IMR-90 (cell line): ENCODE results near the gene DENND1B. TPM values are rescaled to one million over a fixed set of nuclear protein-coding genes. Genes with fewer than 3 reads are reported as not detected.

Experiments
- ATAC-seq: fragments of 200-7000 bp; cut with Tn5 transposase; 2 replicates; pipeline ENCODE4 v1.9.1; 2020; ENCODE audit warnings: low read depth, mild to moderate bottlenecking, moderate library complexity
- BruUV-seq: library from RNA; stranded (reverse); fragments of 400-500 nt; replicated peaks from 2 replicates; lab custom pipeline; 2021; lab: Mats Ljungman, UMichigan
- CTCF ChIA-PET: fragments of 300-600 bp; formaldehyde crosslinking; extraction: SDS; loops from one replicate; lab custom pipeline; 2021; ENCODE audit warnings: antibody characterized with exemption; lab: Yijun Ruan, JAX
- POLR2A ChIA-PET: fragments of 300-600 bp; sonication (Branson Sonifier 250); formaldehyde crosslinking; loops from one replicate; lab custom pipeline; 2022; ENCODE audit warnings: antibody characterized with exemption; ENCODE audit not compliant: unreplicated experiment; lab: Charles Lee
- DNase-seq: peaks from one replicate; pipeline ENCODE4 v3.0.0; 2013
- H2AFZ ChIP-seq: replicated peaks from 2 replicates; pipeline ENCODE3; 2013; ENCODE audit warnings: low read length, mild to moderate bottlenecking; ENCODE audit not compliant: poor library complexity
- H2AK5ac ChIP-seq: 2 replicates; pipeline ENCODE4 v1.6.1; 2013; ENCODE audit warnings: low read depth, low read length, inconsistent platforms
- H2AK9ac ChIP-seq: replicated peaks from 2 replicates; pipeline ENCODE3; 2013; ENCODE audit warnings: mild to moderate bottlenecking, low read depth, low read length, moderate library complexity; ENCODE audit not compliant: poor library complexity
- H2BK120ac ChIP-seq: 2 replicates; pipeline ENCODE4 v1.6.1; 2013; ENCODE audit warnings: low read depth, low read length, inconsistent platforms
- H2BK15ac ChIP-seq: 3 replicates; pipeline ENCODE4 v1.6.1; 2013; ENCODE audit warnings: low read depth, low read length, inconsistent platforms
- H2BK20ac ChIP-seq: 2 replicates; pipeline ENCODE4 v1.6.1; 2013; ENCODE audit warnings: low read depth, mild to moderate bottlenecking, inconsistent platforms, low read length, moderate library complexity
- H2BK5ac ChIP-seq: 2 replicates; pipeline ENCODE4 v1.6.1; 2013; ENCODE audit warnings: mild to moderate bottlenecking, low read depth, low read length, inconsistent platforms; ENCODE audit not compliant: poor library complexity, severe bottlenecking
- H3K14ac ChIP-seq: replicated peaks from 2 replicates; pipeline ENCODE4 v1.6.1; 2013; ENCODE audit warnings: low read depth, low read length, inconsistent platforms
- H3K18ac ChIP-seq: 2 replicates; pipeline ENCODE4 v1.6.1; 2013; ENCODE audit warnings: low read depth, low read length, control low read depth
- H3K23ac ChIP-seq: 2 replicates; pipeline ENCODE4 v1.6.1; 2013; ENCODE audit warnings: low read depth, low read length, inconsistent platforms
- H3K27ac ChIP-seq: 2 replicates; pipeline ENCODE4 v1.5.1; 2013; ENCODE audit warnings: mild to moderate bottlenecking, control low read depth, low read length; ENCODE audit not compliant: insufficient read depth
- H3K27me3 ChIP-seq: 2 replicates; pipeline ENCODE4 v1.6.1; 2013; ENCODE audit warnings: low read length; ENCODE audit not compliant: control insufficient read depth, insufficient read depth
- H3K36me3 ChIP-seq: 2 replicates; pipeline ENCODE4 v1.6.1; 2013; ENCODE audit warnings: low read length, mixed read lengths; ENCODE audit not compliant: control insufficient read depth, insufficient read depth
- H3K4ac ChIP-seq: 2 replicates; pipeline ENCODE4 v1.6.1; 2013; ENCODE audit warnings: low read depth, low read length, inconsistent platforms
- H3K4me1 ChIP-seq: 2 replicates; pipeline ENCODE4 v1.6.1; 2013; ENCODE audit warnings: low read length, mixed read lengths; ENCODE audit not compliant: control insufficient read depth, insufficient read depth
- H3K4me2 ChIP-seq: 2 replicates; pipeline ENCODE4 v1.6.1; 2013; ENCODE audit warnings: low read depth, mild to moderate bottlenecking, control low read depth, low read length, moderate library complexity
- H3K4me3 ChIP-seq: 2 replicates; pipeline ENCODE4 v1.5.1; 2013; ENCODE audit warnings: low read depth, mild to moderate bottlenecking, control low read depth, low read length, moderate library complexity; ENCODE audit not compliant: insufficient read depth
- H3K56ac ChIP-seq: 2 replicates; pipeline ENCODE4 v1.6.1; 2013; ENCODE audit warnings: low read length, inconsistent platforms; ENCODE audit not compliant: insufficient read depth; ENCODE audit errors: extremely low read depth
- H3K79me1 ChIP-seq, 2 experiments: 2 replicates each; pipeline ENCODE4 v1.6.1; 2013; ENCODE audit warnings: low read length in 2 of 2, inconsistent platforms in 1 of 2, low read depth in 1 of 2
- H3K9ac ChIP-seq: 2 replicates; pipeline ENCODE4 v1.6.1; 2013; ENCODE audit warnings: low read depth, low read length, control low read depth
- H3K9me1 ChIP-seq: 2 replicates; pipeline ENCODE4 v1.6.1; 2013; ENCODE audit warnings: low read length, inconsistent platforms; ENCODE audit not compliant: insufficient read depth
- H3K9me3 ChIP-seq: 2 replicates; pipeline ENCODE4 v1.6.1; 2013; ENCODE audit warnings: low read length; ENCODE audit not compliant: control insufficient read depth, insufficient read depth
- H4K20me1 ChIP-seq: 2 replicates; pipeline ENCODE4 v1.6.1; 2013; ENCODE audit warnings: low read length, inconsistent platforms; ENCODE audit not compliant: insufficient read depth
- H4K5ac ChIP-seq: 2 replicates; pipeline ENCODE4 v1.6.1; 2013; ENCODE audit warnings: mild to moderate bottlenecking, low read depth, low read length, control low read depth
- H4K8ac ChIP-seq, 2 experiments: 2 replicates each; pipeline ENCODE4 v1.6.1; 2013; ENCODE audit warnings: low read depth in 2 of 2, low read length in 2 of 2, control low read depth in 1 of 2, inconsistent platforms in 1 of 2
- H4K91ac ChIP-seq: 2 replicates; pipeline ENCODE4 v1.6.1; 2013; ENCODE audit warnings: low read depth, low read length, inconsistent platforms; ENCODE audit not compliant: insufficient read depth
- BHLHE40 ChIP-seq: fragments of 150-350 bp; IDR thresholded peaks from 2 replicates; pipeline ENCODE4 v1.6.1; 2016; ENCODE audit warnings: mild to moderate bottlenecking, low read depth, low read length
- CEBPB ChIP-seq: IDR thresholded peaks from 2 replicates; pipeline ENCODE4 v1.6.1; 2012; ENCODE audit warnings: low read depth, low read length, improper control_type of control experiment
- MAFK ChIP-seq: IDR thresholded peaks from 2 replicates; pipeline ENCODE4 v1.6.1; 2012; ENCODE audit warnings: low read depth, low read length, improper control_type of control experiment
- MXI1 ChIP-seq: IDR thresholded peaks from 2 replicates; pipeline ENCODE4 v1.6.1; 2012; ENCODE audit warnings: low read depth, mild to moderate bottlenecking, low read length, moderate library complexity, borderline replicate concordance
- NFE2L2 ChIP-seq: fragments of 150-350 bp; IDR thresholded peaks from 2 replicates; pipeline ENCODE4 v1.6.1; 2016; ENCODE audit warnings: low read depth, mild to moderate bottlenecking, low read length
- POLR2A ChIP-seq: IDR thresholded peaks from 2 replicates; pipeline ENCODE4 v1.6.1; 2012; ENCODE audit warnings: mild to moderate bottlenecking, low read depth, low read length
- RCOR1 ChIP-seq: IDR thresholded peaks from 2 replicates; pipeline ENCODE4 v1.6.1; 2012; ENCODE audit warnings: mild to moderate bottlenecking, low read length, improper control_type of control experiment; ENCODE audit not compliant: insufficient replicate concordance
- RFX5 ChIP-seq: IDR thresholded peaks from 2 replicates; pipeline ENCODE4 v1.8.0; 2012; ENCODE audit warnings: low read depth, mild to moderate bottlenecking, low read length, moderate library complexity
- SMC3 ChIP-seq: fragments of 150-350 bp; IDR thresholded peaks from 2 replicates; pipeline ENCODE4 v1.6.1; 2016; ENCODE audit warnings: low read depth, mild to moderate bottlenecking, antibody characterized with exemption, low read length, moderate library complexity
- WGBS, 2 experiments: methylation state at CpG; one replicate each; pipeline versions ENCODE4 v1.1.5 to v1.1.7; 2013; ENCODE audit warnings: missing lambda C conversion rate in 2 of 2; ENCODE audit not compliant: insufficient read length in 1 of 2; ENCODE audit errors: extremely low coverage in 2 of 2; 5-methylcytosine and 5-hydroxymethylcytosine counted together
- dilution Hi-C: fragments of 300-500 bp; cut with HindIII; formaldehyde crosslinking; loops from one replicate; pipeline ENCODE4 v1.14.3; 2018; ENCODE audit warnings: low sequenced_read_pairs; ENCODE audit not compliant: unreplicated experiment
- in situ Hi-C: fragments of 300-500 bp; cut with MboI; formaldehyde crosslinking; loops from 3 replicates; pipeline ENCODE4 v1.14.3; 2019; ENCODE audit warnings: low sequenced_read_pairs, inconsistent platforms, mixed read lengths
- intact Hi-C: fragments of 100-400 bp; cut with micrococcal nuclease; formaldehyde crosslinking; loops from 2 replicates; pipeline ENCODE4 v1.10.0; 2022
- polyA plus RNA-seq, 3 experiments: library from polyadenylated mRNA; depleted of rRNA; stranded (reverse); fragments of >200 nt; gene quantifications; 2 replicates each; pipeline ENCODE4 v1.2.3, GENCODE V29; 2012; ENCODE audit warnings: low replicate concordance in 1 of 3
- total RNA-seq: library from RNA; depleted of rRNA; stranded (reverse); fragments of >200 nt; gene quantifications from 2 replicates; pipeline ENCODE4 v1.2.3, GENCODE V29; 2012
- TF ChIP-seq, protein P1 (sequence below): fragments of 150-350 bp; IDR thresholded peaks from 2 replicates; pipeline ENCODE4 v1.6.1; 2016; ENCODE audit warnings: low read depth, mild to moderate bottlenecking, low read length, moderate library complexity, borderline replicate concordance
- TF ChIP-seq, protein P2 (sequence below): fragments of 150-350 bp; IDR thresholded peaks from 2 replicates; pipeline ENCODE4 v1.6.1; 2017; ENCODE audit warnings: mild to moderate bottlenecking, antibody characterized with exemption, low read length, low read depth
- TF ChIP-seq, protein P3 (sequence below): conservative IDR thresholded peaks from 2 replicates; pipeline ENCODE4 v1.5.1; 2012; ENCODE audit warnings: mild to moderate bottlenecking, low read depth, low read length, improper control_type of control experiment

DENND1B gene
- total and polyA plus RNA-seq, 2 of the 4 experiments (the other 2 are of a cell fraction) = 4.0 to 24.2 TPM

DNA sequence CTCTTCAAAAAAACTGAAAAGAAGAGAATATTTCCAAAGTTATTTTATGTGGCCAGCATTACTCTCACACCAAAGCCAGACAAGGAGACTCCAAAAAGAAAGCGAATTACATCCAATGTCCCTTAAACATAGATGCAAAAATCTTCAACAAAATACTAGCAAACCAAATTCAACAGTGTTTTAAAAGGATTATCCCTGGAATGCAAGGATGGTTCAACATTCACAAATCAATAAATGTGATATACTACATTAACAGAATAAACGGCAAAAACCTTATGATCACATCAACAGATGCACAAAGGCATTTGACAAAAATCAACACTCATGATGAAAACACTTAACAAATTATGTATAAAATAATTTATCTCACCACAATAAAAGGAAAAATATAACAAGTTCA is 207.8 kb downstream of the DENND1B start:
- Histone ChIP-seq H2AK5ac (no peak overlapping the region), H3K56ac (no peak overlapping the region), H3K9me3 (no peaks in the 10 kb centered on the region), H2AK9ac (no peak overlapping the region), H3K9me1 (no peaks in the 10 kb centered on the region), H3K4ac (no peak overlapping the region), H3K36me3 (peaks cover 3% of the 10 kb centered on the region; the same call in 1 of the 2 replicates), H3K4me3 (no peak overlapping the region), H4K91ac (no peak overlapping the region), H3K79me1 (no peaks in the 10 kb centered on the region), H2BK20ac (no peak overlapping the region), H3K4me1 (no peaks in the 10 kb centered on the region), H2BK120ac (no peak overlapping the region), H3K27me3 (no peaks in the 10 kb centered on the region), H3K9ac (no peak overlapping the region), H3K27ac (no peak overlapping the region), H3K23ac (no peak overlapping the region), H3K14ac (no peak overlapping the region), H4K8ac (no peak overlapping the region), H4K20me1 (no peaks in the 10 kb centered on the region), H3K4me2 (no peak overlapping the region), H2AFZ (no peak overlapping the region), H3K18ac (no peak overlapping the region), H2BK15ac (no peak overlapping the region), H2BK5ac (no peak overlapping the region), H4K5ac (no peak overlapping the region)
- ATAC-seq (no peak), DNase-seq (no peak)
- no TSS peak for BruUV-seq
- POLR2A ChIA-PET = no interaction called here
- no peak for TF ChIP-seq CEBPB
- TF ChIP-seq, protein P1, sequence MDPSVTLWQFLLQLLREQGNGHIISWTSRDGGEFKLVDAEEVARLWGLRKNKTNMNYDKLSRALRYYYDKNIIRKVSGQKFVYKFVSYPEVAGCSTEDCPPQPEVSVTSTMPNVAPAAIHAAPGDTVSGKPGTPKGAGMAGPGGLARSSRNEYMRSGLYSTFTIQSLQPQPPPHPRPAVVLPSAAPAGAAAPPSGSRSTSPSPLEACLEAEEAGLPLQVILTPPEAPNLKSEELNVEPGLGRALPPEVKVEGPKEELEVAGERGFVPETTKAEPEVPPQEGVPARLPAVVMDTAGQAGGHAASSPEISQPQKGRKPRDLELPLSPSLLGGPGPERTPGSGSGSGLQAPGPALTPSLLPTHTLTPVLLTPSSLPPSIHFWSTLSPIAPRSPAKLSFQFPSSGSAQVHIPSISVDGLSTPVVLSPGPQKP = no peak
- TF ChIP-seq MXI1 = no peak
- TF ChIP-seq, protein P2, sequence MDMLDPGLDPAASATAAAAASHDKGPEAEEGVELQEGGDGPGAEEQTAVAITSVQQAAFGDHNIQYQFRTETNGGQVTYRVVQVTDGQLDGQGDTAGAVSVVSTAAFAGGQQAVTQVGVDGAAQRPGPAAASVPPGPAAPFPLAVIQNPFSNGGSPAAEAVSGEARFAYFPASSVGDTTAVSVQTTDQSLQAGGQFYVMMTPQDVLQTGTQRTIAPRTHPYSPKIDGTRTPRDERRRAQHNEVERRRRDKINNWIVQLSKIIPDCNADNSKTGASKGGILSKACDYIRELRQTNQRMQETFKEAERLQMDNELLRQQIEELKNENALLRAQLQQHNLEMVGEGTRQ = no peak
- no peak for TF ChIP-seq POLR2A
- no peak for TF ChIP-seq BHLHE40
- TF ChIP-seq, protein P3, sequence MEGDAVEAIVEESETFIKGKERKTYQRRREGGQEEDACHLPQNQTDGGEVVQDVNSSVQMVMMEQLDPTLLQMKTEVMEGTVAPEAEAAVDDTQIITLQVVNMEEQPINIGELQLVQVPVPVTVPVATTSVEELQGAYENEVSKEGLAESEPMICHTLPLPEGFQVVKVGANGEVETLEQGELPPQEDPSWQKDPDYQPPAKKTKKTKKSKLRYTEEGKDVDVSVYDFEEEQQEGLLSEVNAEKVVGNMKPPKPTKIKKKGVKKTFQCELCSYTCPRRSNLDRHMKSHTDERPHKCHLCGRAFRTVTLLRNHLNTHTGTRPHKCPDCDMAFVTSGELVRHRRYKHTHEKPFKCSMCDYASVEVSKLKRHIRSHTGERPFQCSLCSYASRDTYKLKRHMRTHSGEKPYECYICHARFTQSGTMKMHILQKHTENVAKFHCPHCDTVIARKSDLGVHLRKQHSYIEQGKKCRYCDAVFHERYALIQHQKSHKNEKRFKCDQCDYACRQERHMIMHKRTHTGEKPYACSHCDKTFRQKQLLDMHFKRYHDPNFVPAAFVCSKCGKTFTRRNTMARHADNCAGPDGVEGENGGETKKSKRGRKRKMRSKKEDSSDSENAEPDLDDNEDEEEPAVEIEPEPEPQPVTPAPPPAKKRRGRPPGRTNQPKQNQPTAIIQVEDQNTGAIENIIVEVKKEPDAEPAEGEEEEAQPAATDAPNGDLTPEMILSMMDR = no peak
- no peak for TF ChIP-seq MAFK
- TF ChIP-seq RCOR1 = no peak
- no peak for TF ChIP-seq NFE2L2
- no peak for TF ChIP-seq RFX5
- no peak for TF ChIP-seq SMC3
- in situ Hi-C loops (no loop called here), intact Hi-C loops (no loop called here), dilution Hi-C loops (no loop called here)
- no CpG with 5 or more reads among the region's 2 CpGs for WGBS, 2 experiments
- CTCF ChIA-PET = no interaction called here
